ENCODE data around the gene THSD7A.

Gene THSD7A

GRCh38 chr7:11811709-11812108 is 20.3 kb downstream of the THSD7A start:
- ChIA-PET CTCF (no interaction called here), POLR2A (no interaction called here)

GRCh38 chr7:11810043-11810625 is 21.9 kb downstream of the THSD7A start:
- ChIA-PET POLR2A (no interaction called here), CTCF (no interaction called here)
- H3K9me3 ChIP-seq (ENCODE audit: control extremely low read depth in 1 of 5, control insufficient read depth in 4 of 5, insufficient read depth in 2 of 5, low read depth in 1 of 5, low read length in 4 of 5): no peaks in the 10 kb centered on the region
- 100% methylated on average over 4 of the region's 4 CpGs for WGBS (ENCODE audit: insufficient coverage)
- H3K4me1 ChIP-seq (ENCODE audit: control extremely low read depth in 1 of 4, control insufficient read depth in 4 of 4, insufficient read depth in 4 of 4, low read length in 3 of 4): no peaks in the 10 kb centered on the region
- no peaks in the 10 kb centered on the region for H3K27me3 ChIP-seq (replicated peaks in 2 of 5; ENCODE audit: control insufficient read depth in 4 of 5, insufficient read depth in 5 of 5, low read length in 4 of 5)
- H3K4me3 ChIP-seq (ENCODE audit: control insufficient read depth in 1 of 7, extremely low read depth in 1 of 7, insufficient read depth in 4 of 7, low read depth in 2 of 7, low read length in 6 of 7): no peak overlapping the region
- no peaks in the 10 kb centered on the region for H3K36me3 ChIP-seq (ENCODE audit: control insufficient read depth in 4 of 4, insufficient read depth in 4 of 4, low read length in 3 of 4)
- no peak for DNase-seq
- H3K27ac ChIP-seq (ENCODE audit: insufficient read depth in 1 of 2, low read depth in 1 of 2, low read length in 2 of 2, poor library complexity in 1 of 2, severe bottlenecking in 2 of 2): no peak overlapping the region

More at GRCh38 chr7:11811709-11812108, 20.3 kb downstream of the THSD7A start:
- H3K36me3 ChIP-seq (ENCODE audit: control insufficient read depth in 4 of 4, insufficient read depth in 4 of 4, low read length in 3 of 4): no peaks in the 10 kb centered on the region
- H3K4me3 ChIP-seq (ENCODE audit: control insufficient read depth in 1 of 7, extremely low read depth in 1 of 7, insufficient read depth in 4 of 7, low read depth in 2 of 7, low read length in 6 of 7): no peak overlapping the region
- no peak for DNase-seq
- H3K9me3 ChIP-seq (ENCODE audit: control extremely low read depth in 1 of 5, control insufficient read depth in 4 of 5, insufficient read depth in 2 of 5, low read depth in 1 of 5, low read length in 4 of 5): no peaks in the 10 kb centered on the region
- no peak overlapping the region for H3K27ac ChIP-seq (ENCODE audit: insufficient read depth in 1 of 2, low read depth in 1 of 2, low read length in 2 of 2, poor library complexity in 1 of 2, severe bottlenecking in 2 of 2)
- no peaks in the 10 kb centered on the region for H3K27me3 ChIP-seq (replicated peaks in 2 of 5; ENCODE audit: control insufficient read depth in 4 of 5, insufficient read depth in 5 of 5, low read length in 4 of 5)
- H3K4me1 ChIP-seq (ENCODE audit: control extremely low read depth in 1 of 4, control insufficient read depth in 4 of 4, insufficient read depth in 4 of 4, low read length in 3 of 4): no peaks in the 10 kb centered on the region

DNA sequence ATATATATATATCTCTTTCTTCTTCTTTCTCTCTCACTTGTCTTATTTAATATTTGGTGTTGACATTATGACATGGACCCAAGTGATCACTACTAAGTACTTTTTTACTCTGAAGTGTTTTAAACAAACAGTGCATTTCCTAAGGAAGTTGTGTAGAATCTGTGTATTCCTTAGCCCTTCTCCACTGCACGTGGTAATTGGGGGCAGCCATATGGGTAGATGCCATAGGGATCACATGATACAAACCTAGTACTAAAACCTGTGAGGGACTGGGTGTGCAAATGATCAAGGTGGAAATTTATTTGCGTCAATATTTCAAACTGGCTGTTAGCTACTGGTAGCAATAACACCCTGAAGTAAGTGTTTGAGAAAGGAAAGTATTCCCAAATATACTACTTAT is 25.0 kb downstream of the THSD7A start:
- ChIA-PET CTCF (interaction anchor here (1.5 kb wide), 1 partner anchor 10 kb away, joined by 3 read pairs; no protein-coding TSS in a partner anchor), POLR2A (no interaction called here)
- 20% methylated on average over 1 of the region's 2 CpGs for WGBS (ENCODE audit: insufficient coverage)
- no peak for DNase-seq
- H3K27me3 ChIP-seq (replicated peaks in 2 of 5; ENCODE audit: control insufficient read depth in 4 of 5, insufficient read depth in 5 of 5, low read length in 4 of 5): no peaks in the 10 kb centered on the region
- H3K9me3 ChIP-seq (ENCODE audit: control extremely low read depth in 1 of 5, control insufficient read depth in 4 of 5, insufficient read depth in 2 of 5, low read depth in 1 of 5, low read length in 4 of 5): no peaks in the 10 kb centered on the region
- no peak overlapping the region for H3K27ac ChIP-seq (ENCODE audit: insufficient read depth in 1 of 2, low read depth in 1 of 2, low read length in 2 of 2, poor library complexity in 1 of 2, severe bottlenecking in 2 of 2)
- H3K4me1 ChIP-seq (ENCODE audit: control extremely low read depth in 1 of 4, control insufficient read depth in 4 of 4, insufficient read depth in 4 of 4, low read length in 3 of 4): no peaks in the 10 kb centered on the region
- H3K4me3 ChIP-seq (ENCODE audit: control insufficient read depth in 1 of 7, extremely low read depth in 1 of 7, insufficient read depth in 4 of 7, low read depth in 2 of 7, low read length in 6 of 7): no peak overlapping the region
- no peaks in the 10 kb centered on the region for H3K36me3 ChIP-seq (ENCODE audit: control insufficient read depth in 4 of 4, insufficient read depth in 4 of 4, low read length in 3 of 4)

DNA sequence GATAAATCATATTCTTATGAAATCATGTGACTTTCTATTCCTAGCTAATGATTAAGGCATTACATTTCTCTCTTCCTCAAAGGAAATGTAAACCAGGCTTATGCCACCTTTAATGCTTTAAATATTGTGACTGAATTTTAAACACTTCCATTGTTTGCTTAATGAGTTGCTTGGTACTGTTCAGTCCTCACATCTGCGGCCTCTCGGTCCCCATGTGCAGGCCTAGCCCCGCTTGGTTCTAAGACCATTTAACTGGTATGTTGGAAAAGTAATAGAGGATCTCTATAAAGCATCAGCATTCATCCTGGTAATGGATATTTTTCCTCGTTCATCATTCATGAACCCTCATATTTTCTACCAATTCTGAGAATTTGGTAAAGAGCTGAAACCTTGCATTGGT is 27.4 kb downstream of the THSD7A start:
- H3K4me1 ChIP-seq (ENCODE audit: control extremely low read depth in 1 of 4, control insufficient read depth in 4 of 4, insufficient read depth in 4 of 4, low read length in 3 of 4): no peaks in the 10 kb centered on the region
- no peaks in the 10 kb centered on the region for H3K36me3 ChIP-seq (ENCODE audit: control insufficient read depth in 4 of 4, insufficient read depth in 4 of 4, low read length in 3 of 4)
- POLR2A ChIA-PET: no interaction called here
- H3K27me3 ChIP-seq (replicated peaks in 2 of 5; ENCODE audit: control insufficient read depth in 4 of 5, insufficient read depth in 5 of 5, low read length in 4 of 5): no peaks in the 10 kb centered on the region
- no peak overlapping the region for H3K27ac ChIP-seq (ENCODE audit: insufficient read depth in 1 of 2, low read depth in 1 of 2, low read length in 2 of 2, poor library complexity in 1 of 2, severe bottlenecking in 2 of 2)
- WGBS (ENCODE audit: insufficient coverage): 100% methylated on average over 1 of the region's 4 CpGs
- no peak overlapping the region for H3K4me3 ChIP-seq (ENCODE audit: control insufficient read depth in 1 of 7, extremely low read depth in 1 of 7, insufficient read depth in 4 of 7, low read depth in 2 of 7, low read length in 6 of 7)
- CTCF ChIA-PET: no interaction called here
- H3K9me3 ChIP-seq (ENCODE audit: control extremely low read depth in 1 of 5, control insufficient read depth in 4 of 5, insufficient read depth in 2 of 5, low read depth in 1 of 5, low read length in 4 of 5): no peaks in the 10 kb centered on the region
- DNase-seq: no peak

- CTCF ChIA-PET: no interaction called here
- no peak for DNase-seq
- Histone ChIP-seq H3K27ac (ENCODE audit: insufficient read depth in 1 of 2, low read depth in 1 of 2, low read length in 2 of 2, poor library complexity in 1 of 2, severe bottlenecking in 2 of 2) (no peak overlapping the region), H3K9me3 (ENCODE audit: control extremely low read depth in 1 of 5, control insufficient read depth in 4 of 5, insufficient read depth in 2 of 5, low read depth in 1 of 5, low read length in 4 of 5) (no peaks in the 10 kb centered on the region), H3K36me3 (ENCODE audit: control insufficient read depth in 4 of 4, insufficient read depth in 4 of 4, low read length in 3 of 4) (no peaks in the 10 kb centered on the region), H3K4me1 (ENCODE audit: control extremely low read depth in 1 of 4, control insufficient read depth in 4 of 4, insufficient read depth in 4 of 4, low read length in 3 of 4) (no peaks in the 10 kb centered on the region), H3K27me3 (replicated peaks in 2 of 5; ENCODE audit: control insufficient read depth in 4 of 5, insufficient read depth in 5 of 5, low read length in 4 of 5) (no peaks in the 10 kb centered on the region), H3K4me3 (ENCODE audit: control insufficient read depth in 1 of 7, extremely low read depth in 1 of 7, insufficient read depth in 4 of 7, low read depth in 2 of 7, low read length in 6 of 7) (no peak overlapping the region)
- WGBS (ENCODE audit: insufficient coverage): no CpG with 5 or more reads among the region's 4 CpGs
- POLR2A ChIA-PET: no interaction called here
Measured at GRCh38 chr7:11795231-11795630, 36.8 kb downstream of the THSD7A start.

GRCh38 chr7:11792166-11792565 is 39.8 kb downstream of the THSD7A start:
- H3K4me3 ChIP-seq (ENCODE audit: control insufficient read depth in 1 of 7, extremely low read depth in 1 of 7, insufficient read depth in 4 of 7, low read depth in 2 of 7, low read length in 6 of 7): no peak overlapping the region
- ChIA-PET POLR2A (no interaction called here), CTCF (no interaction called here)
- no peaks in the 10 kb centered on the region for H3K9me3 ChIP-seq (ENCODE audit: control extremely low read depth in 1 of 5, control insufficient read depth in 4 of 5, insufficient read depth in 2 of 5, low read depth in 1 of 5, low read length in 4 of 5)
- no peak for DNase-seq
- H3K36me3 ChIP-seq (ENCODE audit: control insufficient read depth in 4 of 4, insufficient read depth in 4 of 4, low read length in 3 of 4): no peaks in the 10 kb centered on the region
- no peaks in the 10 kb centered on the region for H3K4me1 ChIP-seq (ENCODE audit: control extremely low read depth in 1 of 4, control insufficient read depth in 4 of 4, insufficient read depth in 4 of 4, low read length in 3 of 4)
- H3K27ac ChIP-seq (ENCODE audit: insufficient read depth in 1 of 2, low read depth in 1 of 2, low read length in 2 of 2, poor library complexity in 1 of 2, severe bottlenecking in 2 of 2): no peak overlapping the region
- H3K27me3 ChIP-seq (replicated peaks in 2 of 5; ENCODE audit: control insufficient read depth in 4 of 5, insufficient read depth in 5 of 5, low read length in 4 of 5): no peaks in the 10 kb centered on the region
- 90% methylated on average over 1 of the region's 4 CpGs for WGBS (ENCODE audit: insufficient coverage)

DNA sequence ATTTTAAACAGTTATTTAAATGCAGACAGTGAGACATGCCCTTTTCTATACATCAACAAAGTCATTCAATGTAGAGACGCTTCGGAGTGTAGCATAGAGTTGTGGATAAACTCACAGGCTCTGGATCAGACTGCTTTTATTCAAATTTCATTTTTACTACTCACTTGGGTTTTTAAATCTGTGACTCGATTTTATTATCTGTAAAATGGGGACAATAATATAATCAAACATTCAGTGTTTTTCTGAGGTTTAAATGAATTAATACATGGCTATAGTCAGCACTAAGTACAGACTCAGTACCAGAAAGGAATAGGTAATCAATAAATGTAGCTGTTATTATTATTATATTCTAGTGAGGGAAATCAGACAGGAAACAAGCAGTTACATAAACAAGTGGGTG is 43.4 kb downstream of the THSD7A start:
- Histone ChIP-seq H3K9me3 (ENCODE audit: control extremely low read depth in 1 of 5, control insufficient read depth in 4 of 5, insufficient read depth in 2 of 5, low read depth in 1 of 5, low read length in 4 of 5) (no peaks in the 10 kb centered on the region), H3K4me1 (ENCODE audit: control extremely low read depth in 1 of 4, control insufficient read depth in 4 of 4, insufficient read depth in 4 of 4, low read length in 3 of 4) (no peaks in the 10 kb centered on the region), H3K36me3 (ENCODE audit: control insufficient read depth in 4 of 4, insufficient read depth in 4 of 4, low read length in 3 of 4) (no peaks in the 10 kb centered on the region), H3K27me3 (replicated peaks in 2 of 5; ENCODE audit: control insufficient read depth in 4 of 5, insufficient read depth in 5 of 5, low read length in 4 of 5) (no peaks in the 10 kb centered on the region), H3K4me3 (ENCODE audit: control insufficient read depth in 1 of 7, extremely low read depth in 1 of 7, insufficient read depth in 4 of 7, low read depth in 2 of 7, low read length in 6 of 7) (no peak overlapping the region), H3K27ac (ENCODE audit: insufficient read depth in 1 of 2, low read depth in 1 of 2, low read length in 2 of 2, poor library complexity in 1 of 2, severe bottlenecking in 2 of 2) (no peak overlapping the region)
- DNase-seq: no peak
- ChIA-PET CTCF (no interaction called here), POLR2A (no interaction called here)
- no CpG with 5 or more reads among the region's 3 CpGs for WGBS (ENCODE audit: insufficient coverage)

All from common myeloid progenitor, CD34-positive (primary cell).